H1 (cell line): Measurements from ENCODE around the gene CIAO3. TPM values are rescaled to one million over a fixed set of nuclear protein-coding genes. Genes with fewer than 3 reads are reported as not detected.

Experiments
- BACH1 ChIP-seq: IDR thresholded peaks from 2 replicates; pipeline ENCODE4 v1.6.1; 2012; ENCODE audit warnings: low read length, improper control_type of control experiment
- CBX8 ChIP-seq: fragments of 300-800, 300-1000 bp; sonication (generic); IDR thresholded peaks from 2 replicates; pipeline ENCODE4 v1.7.1; 2016; ENCODE audit warnings: low read depth, low read length, borderline replicate concordance
- CHD1 ChIP-seq: IDR thresholded peaks from 2 replicates; pipeline ENCODE4 v1.6.1; 2012; ENCODE audit warnings: low read depth, low read length, improper control_type of control experiment
- NRF1 ChIP-seq: IDR thresholded peaks from 2 replicates; pipeline ENCODE4 v1.6.1; 2011; ENCODE audit warnings: mild to moderate bottlenecking, low read depth, low read length, improper control_type of control experiment
- RAD21 ChIP-seq, 2 experiments: IDR thresholded peaks in 1 of 2; conservative IDR thresholded peaks in 1 of 2; 2 replicates each; pipeline ENCODE4 v1.6.1; 2011; ENCODE audit warnings: low read depth in 2 of 2, low read length in 2 of 2, improper control_type of control experiment in 1 of 2, inconsistent platforms in 1 of 2, mild to moderate bottlenecking in 1 of 2, moderate library complexity in 1 of 2
- RFX5 ChIP-seq: IDR thresholded peaks from 2 replicates; pipeline ENCODE4 v1.6.1; 2011; ENCODE audit warnings: low read depth, low read length, improper control_type of control experiment, borderline replicate concordance
- USF2 ChIP-seq: IDR thresholded peaks from 2 replicates; pipeline ENCODE4 v1.6.1; 2011; ENCODE audit warnings: low read length, improper control_type of control experiment
- polyA plus RNA-seq, 7 experiments: library from polyadenylated mRNA; depleted of rRNA in 3 of 7; stranded (reverse) in 5 of 7; unstranded in 2 of 7; fragments of >200 nt in 5 of 7; fragments of 200-250 nt in 2 of 7; gene quantifications; 1 replicate in 5 of 7; 2 replicates in 1 of 7; 4 replicates in 1 of 7; pipeline versions ENCODE4 v1.2.1 to v1.2.3, GENCODE V29; 2011 to 2013; ENCODE audit warnings: missing spikeins in 2 of 7, mixed read lengths in 2 of 7
- total RNA-seq: library from RNA; stranded (reverse); fragmentation: NEBNext Ultra II Directional; extraction: Animal tissue kit (Norgen Biotek cat#: 25700); gene quantifications from 2 replicates; pipeline ENCODE4 v1.2.1, GENCODE V29; 2021

CIAO3 gene
- total and polyA plus RNA-seq, 2 of the 8 experiments (the other 6 are each of a cell fraction or from before 2014, with no cell fraction given) = 20.0 to 20.4 TPM

- TF ChIP-seq RFX5 (no peak), USF2 (no peak), CBX8 (no peak), CHD1 (no peak), BACH1 (no peak), NRF1 (no peak), RAD21 (IDR thresholded peaks at IDR 0.05 in 1 of 2, conservative IDR thresholded peaks at IDR 0.05 in 1 of 2; ENCODE audit: low read depth in 2 of 2, low read length in 2 of 2) (no peak)
Observed at GRCh38 chr16:708019-708418, 32.8 kb downstream of the CIAO3 start (continued).
